ENCODE data around the gene MLXIPL. TPM values are rescaled to one million over a fixed set of nuclear protein-coding genes. Genes with fewer than 3 reads are reported as not detected.

Gene MLXIPL
- total RNA-seq, 1 donor from 2014 or later, result not detected

- no peaks in the 10 kb centered on the region for H3K27me3 Mint-ChIP-seq (ENCODE audit: low read depth)
- H3K4me3 Mint-ChIP-seq (ENCODE audit: unreplicated experiment), result peak within 1 kb of the TSS; percentile 81
- peaks cover 26% of the 10 kb centered on the region for H3K4me1 Mint-ChIP-seq (ENCODE audit: low read depth)
- DNase-seq (ENCODE audit: low spot score), result peak; percentile 99
- H3K36me3 Mint-ChIP-seq (ENCODE audit: low read depth), result peaks cover 4% of the 10 kb centered on the region
- TF ChIP-seq, protein P1, sequence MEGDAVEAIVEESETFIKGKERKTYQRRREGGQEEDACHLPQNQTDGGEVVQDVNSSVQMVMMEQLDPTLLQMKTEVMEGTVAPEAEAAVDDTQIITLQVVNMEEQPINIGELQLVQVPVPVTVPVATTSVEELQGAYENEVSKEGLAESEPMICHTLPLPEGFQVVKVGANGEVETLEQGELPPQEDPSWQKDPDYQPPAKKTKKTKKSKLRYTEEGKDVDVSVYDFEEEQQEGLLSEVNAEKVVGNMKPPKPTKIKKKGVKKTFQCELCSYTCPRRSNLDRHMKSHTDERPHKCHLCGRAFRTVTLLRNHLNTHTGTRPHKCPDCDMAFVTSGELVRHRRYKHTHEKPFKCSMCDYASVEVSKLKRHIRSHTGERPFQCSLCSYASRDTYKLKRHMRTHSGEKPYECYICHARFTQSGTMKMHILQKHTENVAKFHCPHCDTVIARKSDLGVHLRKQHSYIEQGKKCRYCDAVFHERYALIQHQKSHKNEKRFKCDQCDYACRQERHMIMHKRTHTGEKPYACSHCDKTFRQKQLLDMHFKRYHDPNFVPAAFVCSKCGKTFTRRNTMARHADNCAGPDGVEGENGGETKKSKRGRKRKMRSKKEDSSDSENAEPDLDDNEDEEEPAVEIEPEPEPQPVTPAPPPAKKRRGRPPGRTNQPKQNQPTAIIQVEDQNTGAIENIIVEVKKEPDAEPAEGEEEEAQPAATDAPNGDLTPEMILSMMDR (IDR thresholded peaks at IDR 0.05), result peak; percentile 59
- H3K9me3 Mint-ChIP-seq (ENCODE audit: low read depth), result no peaks in the 10 kb centered on the region
- H3K27ac Mint-ChIP-seq (ENCODE audit: unreplicated experiment), result peak within 1 kb of the TSS; percentile 97
Measured at GRCh38 chr7:73578342-73579128, 45.8 kb downstream of the MLXIPL start, which contains the start of gene TBL2. Gene TBL2, minus strand, starts transcription at chr7:73578579. Its CDS starts 30 bp downstream, at chr7:73578549.

DNA sequence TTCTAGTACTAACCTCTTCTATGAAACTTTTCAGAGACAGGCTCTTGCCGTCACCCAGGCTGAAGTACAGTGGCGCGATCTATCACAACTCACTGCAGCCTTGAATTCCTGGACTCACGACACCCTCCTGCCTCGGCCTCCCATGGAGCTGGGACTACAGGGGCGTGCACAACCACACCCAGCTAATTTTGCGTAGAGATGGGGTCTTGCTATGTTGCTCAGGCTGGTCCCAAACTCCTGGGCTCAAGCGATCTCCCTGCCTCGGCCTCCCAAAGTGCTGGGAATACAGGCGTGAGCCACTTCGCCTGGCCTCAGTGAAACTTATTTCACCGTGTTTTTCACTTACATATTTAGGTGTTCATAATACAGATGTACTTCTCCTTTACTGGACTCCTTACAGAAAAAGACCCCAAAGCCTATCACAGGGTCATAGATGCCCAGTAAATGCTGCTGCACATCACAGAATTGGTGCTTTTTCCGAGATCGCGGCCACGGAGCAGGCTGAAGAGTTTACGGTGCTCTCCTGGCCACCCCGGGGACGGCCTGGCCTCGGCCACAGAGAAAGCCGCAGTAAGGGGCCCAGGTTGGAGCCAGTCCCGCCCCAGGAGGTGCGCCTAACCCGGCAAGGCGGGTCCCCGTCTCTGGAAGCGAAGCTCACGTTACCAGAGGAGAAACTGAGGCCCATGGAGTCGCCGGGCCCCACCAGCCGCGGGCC, 46.5 kb downstream of the MLXIPL start:
- H3K4me1 Mint-ChIP-seq (ENCODE audit: low read depth), result peaks cover 26% of the 10 kb centered on the region
- no peaks in the 10 kb centered on the region for H3K9me3 Mint-ChIP-seq (ENCODE audit: low read depth)
- no peak for DNase-seq (ENCODE audit: low spot score)
- TF ChIP-seq, protein P1 (IDR thresholded peaks at IDR 0.05), result no peak
- peaks cover 9% of the 10 kb centered on the region for H3K36me3 Mint-ChIP-seq (ENCODE audit: low read depth)
- no peaks in the 10 kb centered on the region for H3K27me3 Mint-ChIP-seq (ENCODE audit: low read depth)
- peak overlapping the region; percentile 72 for H3K27ac Mint-ChIP-seq (ENCODE audit: unreplicated experiment)
- H3K4me3 Mint-ChIP-seq (ENCODE audit: unreplicated experiment), result peak overlapping the region; percentile 81

DNA sequence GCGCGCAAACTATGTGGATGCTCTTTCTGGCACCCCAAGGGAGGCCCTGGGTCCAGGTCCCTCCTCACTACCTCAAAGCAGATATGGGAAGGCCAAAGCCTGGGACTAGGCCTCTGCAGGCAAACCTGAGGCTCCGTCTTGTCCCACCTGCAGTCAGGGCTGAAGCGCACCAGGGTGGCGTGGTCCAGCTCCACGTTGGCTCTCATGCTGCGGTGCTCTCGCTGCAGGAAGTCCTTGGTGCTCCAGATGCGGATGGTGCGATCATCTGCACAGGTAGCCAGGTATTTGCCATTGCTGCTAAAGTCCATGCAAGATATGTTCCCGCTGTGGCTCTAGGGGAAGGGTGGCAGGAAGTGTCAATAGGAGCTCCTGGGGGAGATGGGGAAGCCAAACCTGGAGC, 50.5 kb downstream of the MLXIPL start:
- no peak for DNase-seq (ENCODE audit: low spot score)
- peaks cover 38% of the 10 kb centered on the region for H3K36me3 Mint-ChIP-seq (ENCODE audit: low read depth)
- no peaks in the 10 kb centered on the region for H3K9me3 Mint-ChIP-seq (ENCODE audit: low read depth)
- H3K27ac Mint-ChIP-seq (ENCODE audit: unreplicated experiment), result no peak overlapping the region
- peaks cover 21% of the 10 kb centered on the region for H3K4me1 Mint-ChIP-seq (ENCODE audit: low read depth)
- H3K27me3 Mint-ChIP-seq (ENCODE audit: low read depth), result no peaks in the 10 kb centered on the region
- no peak overlapping the region for H3K4me3 Mint-ChIP-seq (ENCODE audit: unreplicated experiment)
- TF ChIP-seq, protein P1 (IDR thresholded peaks at IDR 0.05), result no peak

DNA sequence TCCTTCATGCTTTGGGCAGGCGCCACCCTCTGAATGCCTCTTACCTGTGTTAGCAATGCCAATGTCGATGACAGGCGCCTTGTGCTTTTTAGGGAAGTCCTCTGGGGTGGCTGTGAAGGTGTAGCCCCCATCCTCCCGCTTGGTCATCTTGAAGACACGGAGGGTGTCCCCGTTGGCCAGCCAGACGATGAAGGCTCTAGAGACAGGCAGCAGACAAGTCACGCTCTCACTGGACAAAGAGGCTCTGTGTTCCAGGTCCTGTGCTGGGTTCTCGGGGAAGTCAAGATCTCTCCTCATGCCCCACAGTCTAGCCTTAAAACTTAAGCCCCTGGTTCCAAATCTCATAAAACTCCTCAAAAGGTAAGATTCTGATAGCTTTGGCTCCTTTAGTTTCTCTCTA, 51.0 kb downstream of the MLXIPL start:
- H3K27me3 Mint-ChIP-seq (ENCODE audit: low read depth), result no peaks in the 10 kb centered on the region
- peaks cover 19% of the 10 kb centered on the region for H3K4me1 Mint-ChIP-seq (ENCODE audit: low read depth)
- H3K9me3 Mint-ChIP-seq (ENCODE audit: low read depth), result no peaks in the 10 kb centered on the region
- no peak for DNase-seq (ENCODE audit: low spot score)
- H3K4me3 Mint-ChIP-seq (ENCODE audit: unreplicated experiment), result no peak overlapping the region
- H3K36me3 Mint-ChIP-seq (ENCODE audit: low read depth), result peaks cover 38% of the 10 kb centered on the region
- no peak overlapping the region for H3K27ac Mint-ChIP-seq (ENCODE audit: unreplicated experiment)
- TF ChIP-seq, protein P1 (IDR thresholded peaks at IDR 0.05), result no peak

GRCh38 chr7:73572767-73573186, 51.5 kb downstream of the MLXIPL start:
- H3K27ac Mint-ChIP-seq (ENCODE audit: unreplicated experiment), result no peak overlapping the region
- peaks cover 38% of the 10 kb centered on the region for H3K36me3 Mint-ChIP-seq (ENCODE audit: low read depth)
- H3K27me3 Mint-ChIP-seq (ENCODE audit: low read depth), result no peaks in the 10 kb centered on the region
- TF ChIP-seq, protein P1 (IDR thresholded peaks at IDR 0.05), result no peak
- H3K4me3 Mint-ChIP-seq (ENCODE audit: unreplicated experiment), result no peak overlapping the region
- peaks cover 18% of the 10 kb centered on the region for H3K4me1 Mint-ChIP-seq (ENCODE audit: low read depth)
- DNase-seq (ENCODE audit: low spot score), result no peak
- H3K9me3 Mint-ChIP-seq (ENCODE audit: low read depth), result no peaks in the 10 kb centered on the region

Data from chondrocyte (in vitro differentiated cells).